ENCODE data around the gene URM1. TPM values are rescaled to one million over a fixed set of nuclear protein-coding genes. Genes with fewer than 3 reads are reported as not detected.

Gene URM1
- total RNA-seq, 4 donors from 2014 or later, result 30.2 to 37.6 (median 34.0) TPM

DNA sequence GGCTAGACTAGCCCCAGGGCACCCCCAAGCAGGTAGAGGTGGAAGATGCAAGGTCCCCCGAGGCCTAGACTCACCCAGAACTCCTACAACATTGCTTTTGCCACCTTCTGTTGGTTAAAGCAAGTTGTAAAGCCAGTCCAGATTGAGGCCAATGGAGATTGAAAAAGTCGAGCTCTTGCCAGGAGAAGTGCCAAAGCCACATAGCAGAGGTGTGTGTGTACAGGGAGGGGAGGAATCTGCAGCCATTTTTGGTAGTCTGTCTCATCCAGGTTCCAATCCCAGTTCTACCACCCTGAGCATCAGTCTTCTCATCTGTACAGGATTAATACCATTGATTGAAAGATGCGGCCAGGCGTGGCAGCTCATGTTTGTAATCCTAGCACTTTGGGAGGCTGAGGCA, 12.3 kb upstream of the URM1 start:
- Histone ChIP-seq H3K27ac (no peak overlapping the region), H3K9me3 (no peaks in the 10 kb centered on the region), H3K4me1 (peaks cover 15% of the 10 kb centered on the region), H3K36me3 (peaks cover 39% of the 10 kb centered on the region), H3K4me3 (no peak overlapping the region), H3K27me3 (no peaks in the 10 kb centered on the region)
- TF ChIP-seq EP300 (IDR thresholded peaks at IDR 0.05) (no peak), POLR2A (IDR thresholded peaks at IDR 0.05) (no peak), POLR2AphosphoS5 (IDR thresholded peaks at IDR 0.05) (no peak), CTCF (IDR thresholded peaks at IDR 0.05) (no peak)
- no peak for DNase-seq (ENCODE audit: low spot score in 2 of 2)
- WGBS, result 61% methylated on average over 2 of the region's 4 CpGs

DNA sequence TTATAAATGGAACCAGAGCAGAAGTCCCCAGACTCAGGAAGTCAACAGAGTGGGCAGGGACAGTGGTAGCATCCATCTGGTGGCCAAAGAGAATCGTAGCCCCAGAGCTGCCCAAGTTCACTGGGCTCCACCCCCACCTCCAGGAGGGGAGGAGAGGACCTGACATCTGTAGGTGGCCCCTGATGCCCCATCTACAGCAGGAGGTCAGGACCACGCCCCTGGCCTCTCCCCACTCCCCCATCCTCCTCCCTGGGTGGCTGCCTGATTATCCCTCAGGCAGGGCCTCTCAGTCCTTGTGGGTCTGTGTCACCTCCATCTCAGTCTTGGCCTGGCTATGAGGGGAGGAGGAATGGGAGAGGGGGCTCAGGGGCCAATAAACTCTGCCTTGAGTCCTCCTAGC, 10.3 kb upstream of the URM1 start:
- Histone ChIP-seq H3K27ac (no peak overlapping the region), H3K36me3 (peaks cover 27% of the 10 kb centered on the region), H3K4me1 (peaks cover 26% of the 10 kb centered on the region), H3K4me3 (no peak overlapping the region), H3K27me3 (no peaks in the 10 kb centered on the region), H3K9me3 (no peaks in the 10 kb centered on the region)
- TF ChIP-seq POLR2AphosphoS5 (IDR thresholded peaks at IDR 0.05), result no peak
- TF ChIP-seq EP300 (IDR thresholded peaks at IDR 0.05), result no peak
- TF ChIP-seq CTCF (IDR thresholded peaks at IDR 0.05), result no peak
- no peak for TF ChIP-seq POLR2A (IDR thresholded peaks at IDR 0.05)
- WGBS, result no CpG with 5 or more reads among the region's 2 CpGs
- no peak for DNase-seq (ENCODE audit: low spot score in 2 of 2)

- TF ChIP-seq EP300 (IDR thresholded peaks at IDR 0.05) (no peak), POLR2AphosphoS5 (IDR thresholded peaks at IDR 0.05) (no peak), POLR2A (IDR thresholded peaks at IDR 0.05) (no peak), CTCF (IDR thresholded peaks at IDR 0.05) (no peak)
- no peak for DNase-seq (ENCODE audit: low spot score in 2 of 2)
- Histone ChIP-seq H3K4me1 (peaks cover 26% of the 10 kb centered on the region), H3K27ac (peak overlapping the region; percentile 3), H3K9me3 (no peaks in the 10 kb centered on the region), H3K36me3 (peaks cover 21% of the 10 kb centered on the region), H3K4me3 (peak overlapping the region; percentile 44), H3K27me3 (no peaks in the 10 kb centered on the region)
- WGBS, result 42% methylated on average over 14 of the region's 14 CpGs
Observed at GRCh38 chr9:128361296-128361985, 9.7 kb upstream of the URM1 start.

DNA sequence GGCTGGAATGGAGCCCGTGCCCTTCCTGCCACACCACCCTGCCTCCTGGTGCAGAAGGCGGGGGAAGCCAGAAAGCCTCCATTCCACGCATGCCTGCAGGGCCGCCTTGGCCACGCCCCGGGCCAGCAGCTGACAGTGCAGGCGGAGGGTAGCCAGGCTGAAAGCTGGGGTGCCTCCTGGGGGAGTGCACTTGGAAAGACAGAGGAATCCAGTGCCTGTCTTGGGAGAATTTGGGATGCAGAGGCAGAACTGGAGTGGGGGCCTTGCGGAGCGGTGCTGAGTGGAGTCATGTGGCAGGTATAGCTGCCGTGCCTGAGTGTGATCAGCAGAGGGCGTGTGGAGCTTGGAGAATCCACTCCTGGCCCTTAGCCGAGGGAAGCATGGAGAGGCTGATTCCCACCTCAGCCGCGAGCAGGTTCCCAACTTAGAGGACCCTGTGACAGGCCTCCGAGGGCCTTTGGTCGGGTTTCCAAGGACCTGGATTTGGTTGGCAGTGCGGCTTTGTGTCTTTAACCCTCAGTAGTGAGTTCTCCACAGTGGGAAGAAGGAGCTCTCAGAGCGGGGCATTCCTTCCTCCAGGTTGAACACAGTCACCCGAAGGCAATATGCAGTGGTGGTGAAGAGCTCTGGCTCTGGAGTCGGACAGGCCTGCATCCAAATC, 9.1 kb upstream of the URM1 start:
- Histone ChIP-seq H3K36me3 (peaks cover 17% of the 10 kb centered on the region), H3K4me3 (peak overlapping the region; percentile 44), H3K9me3 (no peaks in the 10 kb centered on the region), H3K27ac (peak overlapping the region; percentile 3), H3K27me3 (no peaks in the 10 kb centered on the region), H3K4me1 (peaks cover 26% of the 10 kb centered on the region)
- WGBS, result 11% methylated on average over 11 of the region's 20 CpGs
- TF ChIP-seq EP300 (IDR thresholded peaks at IDR 0.05) (no peak), CTCF (IDR thresholded peaks at IDR 0.05) (peak; percentile 63 to 90)
- peak; percentile 89 to 93 for DNase-seq (ENCODE audit: low spot score in 2 of 2)

- 70% methylated on average over 3 of the region's 3 CpGs for WGBS
- H3K9me3 ChIP-seq, result no peaks in the 10 kb centered on the region
- H3K4me1 ChIP-seq, result peaks cover 26% of the 10 kb centered on the region
- H3K4me3 ChIP-seq, result no peak overlapping the region
- TF ChIP-seq POLR2AphosphoS5 (IDR thresholded peaks at IDR 0.05) (no peak), POLR2A (IDR thresholded peaks at IDR 0.05) (no peak), EP300 (IDR thresholded peaks at IDR 0.05) (no peak), CTCF (IDR thresholded peaks at IDR 0.05) (no peak)
- H3K36me3 ChIP-seq, result peaks cover 11% of the 10 kb centered on the region
- no peaks in the 10 kb centered on the region for H3K27me3 ChIP-seq
- H3K27ac ChIP-seq, result no peak overlapping the region
- DNase-seq (ENCODE audit: low spot score in 2 of 2), result no peak
Observed at GRCh38 chr9:128362774-128363173, 8.4 kb upstream of the URM1 start.
